RKO (cell line): ENCODE data around the gene TP63.
A peak's percentile ranks its signal among the peaks of the same experiment; 100 is the strongest.
"Not testable (repeated sequence)": the region's sequence is repeated elsewhere in the genome, so short reads cannot be mapped to it uniquely, and the experiment has no call there.

ENCODE experiments used
- DNase-seq: peaks from one replicate; pipeline ENCODE4 v3.0.0-alpha.2; 2016; ENCODE audit warnings: low spot score

TP63 gene

DNA sequence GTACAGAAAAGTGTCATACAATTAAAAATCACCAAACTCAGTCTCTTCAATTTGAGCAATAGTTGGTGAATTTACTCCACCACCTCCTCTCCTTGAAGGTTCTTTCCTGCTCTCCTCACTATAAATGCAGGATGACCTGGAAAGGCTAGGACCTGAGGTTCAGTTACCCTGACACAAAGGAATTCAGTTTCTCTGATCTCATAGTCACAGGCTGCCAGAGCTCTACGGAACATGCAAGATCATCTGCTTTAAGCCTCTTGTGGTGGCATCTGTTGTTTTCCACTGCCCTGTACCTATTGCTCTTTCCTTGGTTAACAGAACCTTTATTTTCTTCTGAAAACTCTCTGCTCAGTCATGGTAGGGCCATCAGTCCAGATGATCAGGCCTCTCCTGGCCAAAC lies 4.9 kb upstream of the TP63 start:
- DNase-seq: no peak

GRCh38 chr3:189629803-189630455 lies 1.3 kb upstream of the TP63 start:
- DNase-seq: no peak

DNA sequence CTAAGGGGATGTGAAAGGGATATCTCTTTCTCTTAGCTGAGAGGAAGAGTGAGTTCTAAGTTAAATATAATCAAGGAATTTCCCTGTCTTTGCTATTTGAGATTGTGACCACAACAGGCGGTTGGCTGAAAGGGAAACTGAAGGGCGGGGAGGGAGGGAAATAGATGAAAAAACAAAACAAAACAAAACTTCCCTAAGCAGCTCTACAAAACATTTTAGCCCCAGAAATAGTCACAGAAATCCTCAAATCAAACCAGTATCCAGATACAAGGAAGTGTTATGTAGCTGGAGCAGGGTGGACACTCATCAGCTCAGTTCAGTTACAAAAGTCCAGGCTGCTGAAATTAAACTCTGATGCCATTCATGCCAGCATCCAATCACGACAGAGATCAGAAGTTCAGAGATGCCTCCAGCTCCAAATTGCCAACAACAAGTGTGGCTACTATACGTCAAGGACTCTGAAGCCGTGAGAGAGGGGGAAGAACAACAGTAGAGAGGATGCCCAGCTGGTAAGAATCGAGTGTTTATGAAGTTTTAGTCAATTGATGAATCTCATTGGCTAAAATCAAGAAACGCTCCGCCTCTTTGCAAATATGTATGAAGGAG lies 319 bp upstream of the TP63 start:
- DNase-seq: no peak

- no peak for DNase-seq
Observed at GRCh38 chr3:189631409-189631808, 220 bp downstream of the TP63 start.

DNA sequence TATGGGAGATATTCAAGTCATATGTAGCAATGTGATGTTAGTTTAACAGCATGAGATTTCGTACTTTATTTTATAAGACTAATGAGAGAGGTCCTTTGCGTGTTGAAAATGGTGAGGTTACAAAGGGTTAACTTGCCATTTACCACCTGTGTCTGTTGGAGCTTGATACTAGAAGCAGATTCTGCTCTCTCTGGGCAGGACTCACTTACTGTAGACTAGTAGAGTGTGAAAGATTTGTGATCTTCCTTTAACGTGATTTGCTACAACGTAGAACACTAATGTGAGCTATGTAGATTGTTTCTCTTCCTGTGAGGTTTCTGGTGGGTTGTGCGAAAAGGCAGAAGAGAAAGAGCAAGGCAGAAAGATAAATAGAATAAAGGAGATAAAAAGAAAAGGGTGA lies 1.1 kb downstream of the TP63 start:
- no peak for DNase-seq

DNA sequence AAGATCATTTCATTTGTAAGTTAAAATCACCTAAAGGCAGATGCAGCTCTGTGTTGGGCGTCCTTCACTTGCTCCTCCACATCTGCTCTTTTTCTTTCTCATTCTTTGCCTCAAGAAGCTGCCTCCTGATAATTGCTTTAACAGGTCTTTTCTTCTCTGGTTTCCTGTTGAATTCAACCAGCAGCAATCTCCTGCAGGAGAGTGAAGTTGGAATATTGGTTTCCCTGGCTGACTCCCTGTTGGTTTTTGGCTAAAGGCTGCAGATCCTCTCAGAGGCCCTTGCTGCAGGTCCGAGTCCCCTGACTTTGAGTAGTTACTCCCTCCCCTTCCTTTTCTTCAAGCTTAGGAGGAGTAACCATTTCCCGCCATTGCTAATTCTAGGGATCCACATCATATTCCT lies 4.2 kb downstream of the TP63 start:
- DNase-seq: no peak

- no peak for DNase-seq
Observed at GRCh38 chr3:189636048-189636447, 4.9 kb downstream of the TP63 start.

GRCh38 chr3:189637750-189638149 lies 6.6 kb downstream of the TP63 start:
- DNase-seq: no peak

GRCh38 chr3:189638276-189639031 lies 7.3 kb downstream of the TP63 start:
- no peak for DNase-seq

- no peak for DNase-seq
Observed at GRCh38 chr3:189641776-189642175, 10.6 kb downstream of the TP63 start.

GRCh38 chr3:189646853-189647542 lies 15.8 kb downstream of the TP63 start:
- no peak for DNase-seq

- no peak for DNase-seq
Observed at GRCh38 chr3:189652042-189652441, 20.9 kb downstream of the TP63 start.

GRCh38 chr3:189655617-189656016 lies 24.4 kb downstream of the TP63 start:
- no peak for DNase-seq

GRCh38 chr3:189659571-189659970 lies 28.4 kb downstream of the TP63 start:
- DNase-seq: no peak

DNA sequence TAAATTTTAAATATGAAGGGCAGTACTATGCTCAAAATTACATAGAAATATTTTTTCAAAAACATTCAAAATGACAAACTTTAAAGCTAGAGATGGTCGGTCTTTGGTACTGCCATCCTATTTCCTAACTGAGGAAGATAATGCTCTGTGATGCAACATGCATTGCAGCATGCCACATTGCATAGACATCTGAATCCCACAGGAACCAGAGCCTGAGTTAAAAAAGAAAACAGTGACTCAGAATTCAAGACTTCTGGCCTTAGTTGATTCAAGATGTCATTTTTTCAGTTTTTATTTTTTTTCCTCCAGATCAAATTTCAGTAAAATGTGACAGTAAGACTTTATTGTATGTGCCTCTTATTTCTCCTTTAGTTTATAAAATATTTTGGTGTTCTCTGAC lies 33.1 kb downstream of the TP63 start:
- DNase-seq: peak; percentile 3

DNA sequence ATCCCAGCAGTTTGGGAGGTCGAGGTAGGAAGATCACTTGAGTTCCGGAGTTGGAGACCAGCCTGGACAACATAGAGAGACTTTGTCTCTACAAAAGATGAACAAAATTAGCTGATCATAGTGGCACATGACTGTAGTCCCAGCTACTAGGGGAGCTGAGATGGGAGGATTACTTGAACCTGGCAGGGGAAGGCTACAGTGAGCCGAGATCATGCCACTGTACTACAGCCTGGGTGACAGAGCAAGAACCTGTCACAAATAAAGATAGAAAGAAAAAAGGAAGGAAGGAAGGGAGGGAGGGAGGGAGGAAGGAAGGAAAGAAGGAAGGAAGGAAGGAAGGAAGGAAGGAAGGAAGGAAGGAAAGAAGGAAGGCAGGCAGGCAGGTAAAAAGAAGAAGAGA lies 41.2 kb downstream of the TP63 start:
- not testable (repeated sequence) for DNase-seq

GRCh38 chr3:189673535-189673934 lies 42.3 kb downstream of the TP63 start:
- no peak for DNase-seq

DNA sequence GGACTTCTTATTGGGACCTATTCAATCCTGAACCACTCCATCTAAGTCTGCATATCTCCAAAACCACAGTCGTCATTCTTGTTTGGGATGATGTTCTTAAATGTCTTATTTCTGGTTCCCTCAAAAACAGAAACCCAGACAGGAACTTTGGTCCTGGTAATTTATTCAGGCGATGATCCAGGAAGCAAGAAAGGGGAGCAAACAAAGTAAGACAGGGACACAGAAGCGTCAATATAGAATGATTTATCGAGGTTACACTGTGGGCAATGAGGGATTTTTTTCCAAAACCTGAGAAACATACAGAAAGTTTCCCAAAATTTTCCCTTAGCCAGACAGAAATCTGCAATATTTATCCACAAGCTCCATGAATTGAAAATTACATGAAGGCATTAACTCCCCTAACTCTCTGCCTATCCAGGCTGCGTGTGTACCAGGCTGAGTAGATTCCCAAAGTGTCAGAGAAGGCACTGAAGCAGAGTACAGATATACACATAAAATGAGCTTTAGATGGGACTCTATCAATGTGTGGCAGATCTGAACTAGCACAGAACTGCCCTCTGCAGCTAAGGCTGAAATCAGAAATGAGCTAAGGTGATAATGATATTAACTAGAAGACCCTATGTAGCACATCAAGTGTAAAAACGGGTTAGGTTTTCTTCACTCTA lies 43.2 kb downstream of the TP63 start:
- no peak for DNase-seq

DNA sequence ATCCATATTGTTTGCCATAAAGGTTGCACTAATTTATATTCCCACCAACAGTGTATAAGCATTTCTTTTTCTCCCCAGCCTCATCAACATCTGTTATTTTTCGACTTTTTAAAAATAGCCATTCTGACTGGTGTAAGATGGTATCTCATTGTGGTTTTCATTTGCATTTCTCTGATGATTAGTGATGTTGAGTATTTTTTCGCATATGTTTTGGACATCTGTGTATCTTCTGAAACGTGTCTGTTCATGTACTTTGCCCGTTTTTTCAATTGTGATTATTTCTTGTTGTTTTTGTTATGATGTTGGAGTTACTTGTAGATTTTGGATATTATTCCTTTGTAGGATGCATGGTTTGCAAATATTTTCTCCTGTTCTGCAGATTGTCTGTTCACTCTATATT lies 46.5 kb downstream of the TP63 start:
- DNase-seq: no peak

DNA sequence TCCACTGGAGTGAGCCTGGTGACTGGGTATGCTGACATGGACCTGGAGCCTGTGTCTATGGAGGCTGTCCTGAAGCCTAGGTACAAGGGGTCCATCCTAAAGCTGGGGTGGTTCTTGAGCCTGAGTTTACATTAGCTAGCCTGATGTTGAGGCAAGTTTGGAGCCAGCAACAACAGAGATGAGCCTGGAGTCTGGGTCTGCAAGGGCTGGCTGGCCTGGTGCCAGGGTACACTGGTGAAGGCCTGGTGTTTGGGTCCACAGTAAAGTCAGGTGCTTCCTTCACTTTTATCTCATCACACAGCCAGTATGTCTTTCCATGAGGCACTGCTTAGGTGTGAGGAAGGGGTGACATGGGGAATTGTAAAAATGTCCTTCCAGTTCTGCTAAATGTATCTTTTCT lies 49.5 kb downstream of the TP63 start:
- no peak for DNase-seq

- no peak for DNase-seq
Observed at GRCh38 chr3:189683546-189684255, 52.5 kb downstream of the TP63 start.

GRCh38 chr3:189684317-189684716 lies 53.1 kb downstream of the TP63 start:
- DNase-seq: no peak
